Upper lobe of left lung (tissue), 4 donors: ENCODE results near the gene OPALIN.

Experiments used
- CTCF ChIP-seq, 6 experiments: fragments of 450-650 bp in 4 of 6; fragments of 200-600 bp in 2 of 6; sonication (generic) in 2 of 6; IDR thresholded peaks; one replicate each; pipeline ENCODE4 v1.5.1; 2016 to 2019; ENCODE audit warnings: antibody characterized with exemption in 6 of 6
- POLR2AphosphoS5 ChIP-seq, 2 donors: sonication (generic); formaldehyde crosslinking; IDR thresholded peaks; one replicate each; pipeline ENCODE4 v1.5.1; 2017; ENCODE audit warnings: antibody characterized with exemption in 2 of 2

DNA sequence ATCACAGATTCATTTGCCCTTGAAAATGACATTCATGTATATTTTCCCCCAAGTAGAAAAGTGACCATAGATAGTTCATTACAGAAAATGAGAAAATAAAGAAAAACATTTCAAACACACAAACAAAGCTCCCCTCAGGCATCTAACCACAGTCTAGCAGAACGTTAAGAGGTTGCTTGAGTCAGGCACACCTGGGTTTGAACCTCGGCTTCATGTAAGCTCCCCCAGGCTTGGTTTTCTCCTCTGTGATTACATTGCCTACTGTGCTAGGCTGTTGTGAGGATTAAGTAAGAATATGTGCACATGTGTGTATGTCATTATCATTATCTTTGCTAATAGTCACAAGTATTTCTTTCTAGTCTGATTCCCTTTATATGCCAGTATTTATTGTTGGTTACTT lies 45.5 kb downstream of the OPALIN start:
- no peak for TF ChIP-seq CTCF (IDR thresholded peaks at IDR 0.05)
- no peak for TF ChIP-seq POLR2AphosphoS5 (IDR thresholded peaks at IDR 0.05)
